ENCODE data around the gene SLC2A1. TPM values are rescaled to one million over a fixed set of nuclear protein-coding genes. Genes with fewer than 3 reads are reported as not detected.

SLC2A1 gene
- total and polyA plus RNA-seq, 9 of the 15 experiments (the other 6 are each of a cell fraction or from before 2014, with no cell fraction given), result 12.6 to 153 (median 48.0) TPM

DNA sequence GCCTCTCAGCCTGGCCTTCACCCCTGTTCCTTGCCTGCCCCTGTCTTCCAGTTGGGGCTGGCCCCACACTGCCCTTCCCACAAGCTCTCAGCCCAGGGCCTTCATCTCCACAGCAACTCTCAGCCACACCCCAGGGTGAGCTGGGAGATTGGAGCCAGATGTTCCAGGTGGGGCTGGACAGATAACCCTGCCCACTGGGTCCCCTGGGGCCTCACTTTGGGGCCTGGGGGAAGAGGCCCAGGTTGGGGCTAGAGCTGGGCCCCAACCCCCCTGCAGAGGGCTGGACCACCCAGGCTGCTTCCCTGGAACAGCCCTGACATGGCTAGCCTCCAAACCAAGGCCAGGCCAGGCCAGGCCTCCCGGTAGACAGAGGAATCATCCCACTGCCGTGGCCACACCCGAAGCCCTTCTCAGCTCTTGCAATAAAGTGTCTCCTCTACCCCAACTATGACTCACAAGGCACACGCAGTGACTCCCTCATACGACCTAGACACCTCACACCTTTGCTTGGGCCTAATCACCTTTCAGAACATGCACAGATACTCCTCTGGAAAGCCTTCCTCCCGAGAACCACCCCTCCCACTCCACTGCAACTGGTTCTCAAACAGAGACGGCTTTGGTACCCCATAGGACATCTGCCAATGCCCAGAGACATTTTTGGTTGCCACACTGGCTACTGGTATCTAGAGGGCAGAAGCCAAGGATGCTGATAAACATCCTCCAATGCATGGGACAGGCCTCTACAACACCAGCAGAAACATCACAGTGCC is 22.2 kb downstream of the SLC2A1 start (continued):
- TF ChIP-seq, protein P1, sequence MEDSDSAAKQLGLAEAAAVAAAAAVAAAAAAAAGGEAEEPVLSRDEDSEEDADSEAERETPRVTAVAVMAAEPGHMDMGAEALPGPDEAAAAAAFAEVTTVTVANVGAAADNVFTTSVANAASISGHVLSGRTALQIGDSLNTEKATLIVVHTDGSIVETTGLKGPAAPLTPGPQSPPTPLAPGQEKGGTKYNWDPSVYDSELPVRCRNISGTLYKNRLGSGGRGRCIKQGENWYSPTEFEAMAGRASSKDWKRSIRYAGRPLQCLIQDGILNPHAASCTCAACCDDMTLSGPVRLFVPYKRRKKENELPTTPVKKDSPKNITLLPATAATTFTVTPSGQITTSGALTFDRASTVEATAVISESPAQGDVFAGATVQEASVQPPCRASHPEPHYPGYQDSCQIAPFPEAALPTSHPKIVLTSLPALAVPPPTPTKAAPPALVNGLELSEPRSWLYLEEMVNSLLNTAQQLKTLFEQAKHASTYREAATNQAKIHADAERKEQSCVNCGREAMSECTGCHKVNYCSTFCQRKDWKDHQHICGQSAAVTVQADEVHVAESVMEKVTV (CRISPR knock-in tag; IDR thresholded peaks at IDR 0.05), result no peak
- peak; percentile 97 for TF ChIP-seq ZFX (CRISPR knock-in tag; IDR thresholded peaks at IDR 0.05)
- TF ChIP-seq C11orf30 (IDR thresholded peaks at IDR 0.05; ENCODE audit: low read depth), result no peak
- no peak for TF ChIP-seq ZNF316 (IDR thresholded peaks at IDR 0.05)
- no peak for TF ChIP-seq BDP1 (IDR thresholded peaks at IDR 0.05; ENCODE audit: insufficient read depth, insufficient read length)
- no peak for TF ChIP-seq ZNF695 (CRISPR knock-in tag; IDR thresholded peaks at IDR 0.05)
- TF ChIP-seq, protein P2, sequence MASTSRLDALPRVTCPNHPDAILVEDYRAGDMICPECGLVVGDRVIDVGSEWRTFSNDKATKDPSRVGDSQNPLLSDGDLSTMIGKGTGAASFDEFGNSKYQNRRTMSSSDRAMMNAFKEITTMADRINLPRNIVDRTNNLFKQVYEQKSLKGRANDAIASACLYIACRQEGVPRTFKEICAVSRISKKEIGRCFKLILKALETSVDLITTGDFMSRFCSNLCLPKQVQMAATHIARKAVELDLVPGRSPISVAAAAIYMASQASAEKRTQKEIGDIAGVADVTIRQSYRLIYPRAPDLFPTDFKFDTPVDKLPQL (IDR thresholded peaks at IDR 0.05; ENCODE audit: extremely low read depth, insufficient read length), result no peak
- peak; percentile 74 for TF ChIP-seq CREM (IDR thresholded peaks at IDR 0.05; ENCODE audit: low read depth)
- TF ChIP-seq HNRNPLL (IDR thresholded peaks at IDR 0.05; ENCODE audit: low read depth, low read length, poor library complexity, severe bottlenecking), result no peak
- TF ChIP-seq CBX2 (IDR thresholded peaks at IDR 0.05; ENCODE audit: insufficient read depth, low read length, poor library complexity, severe bottlenecking), result no peak
- no peak for TF ChIP-seq ZNF707 (CRISPR knock-in tag; conservative IDR thresholded peaks at IDR 0.05)
- no peak for TF ChIP-seq ZNF830 (CRISPR knock-in tag; IDR thresholded peaks at IDR 0.05)
- no peak for TF ChIP-seq NR4A1 (CRISPR knock-in tag; IDR thresholded peaks at IDR 0.05)
- no peak; the same call in 1 of the 2 replicates for TF ChIP-seq NR4A1 (tag; IDR thresholded peaks at IDR 0.05)
- peak; percentile 98 for TF ChIP-seq LCOR (CRISPR knock-in tag; IDR thresholded peaks at IDR 0.05)
- TF ChIP-seq, protein P3, sequence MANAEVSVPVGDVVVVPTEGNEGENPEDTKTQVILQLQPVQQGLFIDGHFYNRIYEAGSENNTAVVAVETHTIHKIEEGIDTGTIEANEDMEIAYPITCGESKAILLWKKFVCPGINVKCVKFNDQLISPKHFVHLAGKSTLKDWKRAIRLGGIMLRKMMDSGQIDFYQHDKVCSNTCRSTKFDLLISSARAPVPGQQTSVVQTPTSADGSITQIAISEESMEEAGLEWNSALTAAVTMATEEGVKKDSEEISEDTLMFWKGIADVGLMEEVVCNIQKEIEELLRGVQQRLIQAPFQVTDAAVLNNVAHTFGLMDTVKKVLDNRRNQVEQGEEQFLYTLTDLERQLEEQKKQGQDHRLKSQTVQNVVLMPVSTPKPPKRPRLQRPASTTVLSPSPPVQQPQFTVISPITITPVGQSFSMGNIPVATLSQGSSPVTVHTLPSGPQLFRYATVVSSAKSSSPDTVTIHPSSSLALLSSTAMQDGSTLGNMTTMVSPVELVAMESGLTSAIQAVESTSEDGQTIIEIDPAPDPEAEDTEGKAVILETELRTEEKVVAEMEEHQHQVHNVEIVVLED (CRISPR knock-in tag; IDR thresholded peaks at IDR 0.05), result no peak
- peak; percentile 92 for TF ChIP-seq HDAC2 (IDR thresholded peaks at IDR 0.05)
- TF ChIP-seq, protein P4, sequence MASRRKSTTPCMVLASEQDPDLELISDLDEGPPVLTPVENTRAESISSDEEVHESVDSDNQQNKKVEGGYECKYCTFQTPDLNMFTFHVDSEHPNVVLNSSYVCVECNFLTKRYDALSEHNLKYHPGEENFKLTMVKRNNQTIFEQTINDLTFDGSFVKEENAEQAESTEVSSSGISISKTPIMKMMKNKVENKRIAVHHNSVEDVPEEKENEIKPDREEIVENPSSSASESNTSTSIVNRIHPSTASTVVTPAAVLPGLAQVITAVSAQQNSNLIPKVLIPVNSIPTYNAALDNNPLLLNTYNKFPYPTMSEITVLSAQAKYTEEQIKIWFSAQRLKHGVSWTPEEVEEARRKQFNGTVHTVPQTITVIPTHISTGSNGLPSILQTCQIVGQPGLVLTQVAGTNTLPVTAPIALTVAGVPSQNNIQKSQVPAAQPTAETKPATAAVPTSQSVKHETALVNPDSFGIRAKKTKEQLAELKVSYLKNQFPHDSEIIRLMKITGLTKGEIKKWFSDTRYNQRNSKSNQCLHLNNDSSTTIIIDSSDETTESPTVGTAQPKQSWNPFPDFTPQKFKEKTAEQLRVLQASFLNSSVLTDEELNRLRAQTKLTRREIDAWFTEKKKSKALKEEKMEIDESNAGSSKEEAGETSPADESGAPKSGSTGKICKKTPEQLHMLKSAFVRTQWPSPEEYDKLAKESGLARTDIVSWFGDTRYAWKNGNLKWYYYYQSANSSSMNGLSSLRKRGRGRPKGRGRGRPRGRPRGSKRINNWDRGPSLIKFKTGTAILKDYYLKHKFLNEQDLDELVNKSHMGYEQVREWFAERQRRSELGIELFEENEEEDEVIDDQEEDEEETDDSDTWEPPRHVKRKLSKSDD (conservative IDR thresholded peaks at IDR 0.05; ENCODE audit: low read length), result no peak
- TF ChIP-seq DPF2 (IDR thresholded peaks at IDR 0.05), result peak; percentile 94
- no peak for TF ChIP-seq ZNF232 (CRISPR knock-in tag; IDR thresholded peaks at IDR 0.05)
- TF ChIP-seq, protein P5, sequence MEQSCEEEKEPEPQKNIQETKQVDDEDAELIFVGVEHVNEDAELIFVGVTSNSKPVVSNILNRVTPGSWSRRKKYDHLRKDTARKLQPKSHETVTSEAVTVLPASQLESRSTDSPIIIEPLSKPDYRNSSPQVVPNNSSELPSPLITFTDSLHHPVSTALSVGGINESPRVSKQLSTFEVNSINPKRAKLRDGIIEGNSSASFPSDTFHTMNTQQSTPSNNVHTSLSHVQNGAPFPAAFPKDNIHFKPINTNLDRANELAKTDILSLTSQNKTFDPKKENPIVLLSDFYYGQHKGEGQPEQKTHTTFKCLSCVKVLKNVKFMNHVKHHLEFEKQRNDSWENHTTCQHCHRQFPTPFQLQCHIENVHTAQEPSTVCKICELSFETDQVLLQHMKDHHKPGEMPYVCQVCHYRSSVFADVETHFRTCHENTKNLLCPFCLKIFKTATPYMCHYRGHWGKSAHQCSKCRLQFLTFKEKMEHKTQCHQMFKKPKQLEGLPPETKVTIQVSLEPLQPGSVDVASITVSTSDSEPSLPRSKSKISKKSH (CRISPR knock-in tag; IDR thresholded peaks at IDR 0.05), result no peak
- TF ChIP-seq IFI16 (CRISPR knock-in tag; IDR thresholded peaks at IDR 0.05), result no peak
